ENCODE results near the gene ERCC6. TPM values are rescaled to one million over a fixed set of nuclear protein-coding genes. Genes with fewer than 3 reads are reported as not detected.

Gene ERCC6
- total RNA-seq (27.1 TPM), polyA plus RNA-seq (5.9 TPM)

DNA sequence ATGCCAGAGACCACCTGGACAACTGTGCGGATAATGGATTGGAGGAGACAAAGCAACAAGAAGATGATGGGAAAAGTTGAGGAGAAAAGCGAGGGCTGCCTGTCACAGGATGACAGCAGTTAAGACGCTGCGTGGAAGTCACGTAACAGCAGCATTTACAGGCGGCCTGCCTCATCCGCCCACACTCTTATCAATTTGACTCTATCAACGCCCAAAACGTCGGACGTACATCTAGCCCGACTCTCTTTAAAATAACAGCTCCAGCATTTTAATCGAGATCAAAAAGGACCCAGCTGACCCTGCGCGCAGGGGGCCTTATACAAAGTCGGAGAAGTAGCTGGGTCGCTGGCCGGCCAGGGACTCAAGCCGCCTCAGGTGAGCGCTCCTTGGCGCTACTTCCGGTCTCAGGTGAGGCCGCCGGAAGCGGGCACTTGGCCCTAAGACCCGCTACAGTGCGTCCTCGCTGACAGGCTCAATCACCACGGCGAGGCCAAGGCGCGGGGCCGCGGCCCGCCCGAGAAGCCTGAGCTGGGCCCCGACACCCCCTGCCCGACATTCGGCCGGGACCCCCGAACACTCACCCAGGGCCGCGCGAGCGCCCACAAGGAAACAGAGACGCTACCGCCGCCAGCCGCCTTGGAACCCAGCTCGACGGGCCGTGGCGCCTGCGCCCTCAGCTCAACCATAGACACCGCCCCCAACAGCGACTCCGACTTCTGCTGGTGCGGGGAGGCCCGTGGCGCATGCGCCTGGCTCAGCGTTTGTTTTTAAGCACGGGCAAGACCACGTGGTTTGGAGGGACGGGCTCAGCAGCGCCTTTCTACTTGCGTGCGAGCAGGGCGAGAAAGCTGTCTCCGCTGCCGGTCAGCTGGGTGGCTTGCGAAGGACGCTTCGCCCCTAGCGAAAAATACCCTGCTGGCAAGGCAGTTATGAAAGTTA lies at the start of gene ERCC6:
ERCC6 (minus strand) TSS at position 741 of the 939 bp plus-strand sequence.
- peak; percentile 89 for DNase-seq (ENCODE audit: extremely low spot score)
- Histone ChIP-seq H3K27ac (ENCODE audit: low read depth) (peak within 1 kb of the TSS; percentile 71), H3K4me3 (ENCODE audit: low read depth, low read length) (peak within 1 kb of the TSS; percentile 65), H3K36me3 (ENCODE audit: insufficient read depth) (no peaks in the 10 kb centered on the region), H3K4me1 (ENCODE audit: insufficient read depth) (no peaks in the 10 kb centered on the region)
- 2% methylated on average over 75 of the region's 75 CpGs for WGBS

GRCh38 chr10:49587981-49588380 lies 49.1 kb upstream of the ERCC6 start:
- 76% methylated on average over 4 of the region's 4 CpGs for WGBS
- DNase-seq (ENCODE audit: extremely low spot score), result no peak
- Histone ChIP-seq H3K36me3 (ENCODE audit: insufficient read depth) (no peaks in the 10 kb centered on the region), H3K4me3 (ENCODE audit: low read depth, low read length) (no peak overlapping the region), H3K27ac (ENCODE audit: low read depth) (no peak overlapping the region), H3K4me1 (ENCODE audit: insufficient read depth) (no peaks in the 10 kb centered on the region)

DNA sequence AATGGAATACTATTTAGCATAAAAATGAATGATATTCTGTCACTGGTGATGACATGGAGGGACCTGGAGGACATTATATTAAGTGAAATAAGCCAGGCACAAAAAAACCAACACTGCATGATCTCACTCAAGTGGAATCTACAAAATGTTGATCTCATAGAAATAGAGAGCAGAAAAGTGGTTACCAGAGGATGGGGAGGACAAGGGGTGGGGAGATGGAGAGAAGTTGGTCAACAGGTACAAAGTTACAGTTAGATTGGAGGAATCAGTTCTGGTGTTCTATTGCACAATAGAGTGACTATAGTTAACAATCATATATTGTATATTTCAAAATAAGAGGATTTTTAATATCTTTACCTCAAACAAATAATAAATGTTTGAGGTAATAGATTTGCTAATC lies 46.5 kb upstream of the ERCC6 start:
- no peak overlapping the region for H3K4me3 ChIP-seq (ENCODE audit: low read depth, low read length)
- H3K27ac ChIP-seq (ENCODE audit: low read depth), result no peak overlapping the region
- no peak for DNase-seq (ENCODE audit: extremely low spot score)
- H3K36me3 ChIP-seq (ENCODE audit: insufficient read depth), result no peaks in the 10 kb centered on the region
- no peaks in the 10 kb centered on the region for H3K4me1 ChIP-seq (ENCODE audit: insufficient read depth)

DNA sequence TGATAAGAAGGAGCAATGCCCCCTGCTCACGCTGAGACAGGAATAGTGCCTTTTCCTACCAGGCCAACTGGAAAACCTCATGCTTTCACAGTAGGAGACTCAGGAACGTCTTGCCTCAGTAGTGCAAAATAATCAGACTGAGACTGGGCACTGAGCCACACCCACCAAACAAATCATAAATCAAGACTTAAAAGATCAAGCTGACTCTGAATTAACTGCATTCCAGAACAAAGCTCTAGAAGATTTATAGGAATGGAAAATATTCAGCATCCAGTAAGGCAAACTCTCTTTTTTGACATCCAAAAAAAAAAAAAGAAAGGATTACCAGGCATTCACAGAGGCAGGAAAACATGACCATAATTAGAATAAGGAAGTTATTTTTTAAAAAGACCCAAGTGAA lies 40.7 kb upstream of the ERCC6 start:
- Histone ChIP-seq H3K36me3 (ENCODE audit: insufficient read depth) (no peaks in the 10 kb centered on the region), H3K27ac (ENCODE audit: low read depth) (no peak overlapping the region), H3K4me3 (ENCODE audit: low read depth, low read length) (no peak overlapping the region), H3K4me1 (ENCODE audit: insufficient read depth) (no peaks in the 10 kb centered on the region)
- WGBS, result 10% methylated on average over 2 of the region's 2 CpGs
- no peak for DNase-seq (ENCODE audit: extremely low spot score)

DNA sequence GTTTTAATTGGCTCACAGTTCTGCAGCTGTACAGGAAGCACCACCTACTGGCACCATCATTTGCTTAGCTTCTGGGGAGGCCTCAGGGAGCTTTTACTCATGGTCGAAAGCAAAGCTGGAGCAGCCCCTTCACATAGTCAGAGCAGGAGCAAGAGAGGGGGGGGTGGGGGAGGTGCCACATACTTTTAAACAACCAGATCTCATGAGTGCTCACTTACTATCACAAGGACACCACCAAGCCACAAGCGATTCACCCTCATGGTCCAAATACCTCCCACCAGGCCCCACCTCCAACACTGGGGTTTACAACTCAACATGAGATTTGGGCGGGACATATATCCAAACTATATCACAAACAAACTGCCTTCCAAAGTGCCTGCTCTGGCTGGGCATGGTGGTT lies 39.5 kb upstream of the ERCC6 start:
- Histone ChIP-seq H3K4me3 (ENCODE audit: low read depth, low read length) (no peak overlapping the region), H3K36me3 (ENCODE audit: insufficient read depth) (no peaks in the 10 kb centered on the region), H3K4me1 (ENCODE audit: insufficient read depth) (no peaks in the 10 kb centered on the region), H3K27ac (ENCODE audit: low read depth) (no peak overlapping the region)
- DNase-seq (ENCODE audit: extremely low spot score), result no peak
- 91% methylated on average over 3 of the region's 3 CpGs for WGBS

DNA sequence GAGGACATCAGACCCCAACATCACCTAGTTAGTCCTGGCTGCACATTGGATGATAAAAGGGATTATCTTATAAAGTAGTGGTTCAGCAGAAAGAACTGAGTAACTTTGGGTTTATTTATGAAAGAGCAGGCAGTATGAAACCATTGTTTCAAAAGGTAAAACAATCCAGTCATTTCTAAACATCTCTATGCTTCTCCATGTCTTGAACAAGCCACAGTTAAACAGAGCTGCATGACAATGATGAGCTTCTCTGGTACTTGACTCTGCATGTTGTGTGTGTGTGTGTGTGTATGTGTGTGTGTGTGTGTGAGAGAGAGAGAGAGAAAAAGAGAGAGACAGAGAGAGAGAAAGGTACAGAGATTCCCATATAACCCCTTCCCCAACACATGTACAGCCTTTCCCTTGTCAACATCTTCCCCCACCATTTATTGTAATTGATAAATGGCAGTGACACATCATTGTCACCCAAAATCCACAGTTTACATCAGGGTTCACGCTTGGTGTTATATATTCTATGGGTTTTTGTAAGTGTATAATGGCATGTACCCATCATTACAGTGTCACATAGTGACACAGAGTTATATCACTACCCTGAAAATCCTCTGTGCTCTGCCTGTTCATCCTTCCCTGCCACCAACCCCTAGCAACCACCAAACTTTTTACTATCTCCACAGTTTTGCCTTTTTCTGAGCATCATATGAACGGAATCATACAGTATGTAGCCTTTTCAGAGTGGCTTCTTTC lies 38.4 kb upstream of the ERCC6 start:
- Histone ChIP-seq H3K4me1 (ENCODE audit: insufficient read depth) (no peaks in the 10 kb centered on the region), H3K27ac (ENCODE audit: low read depth) (no peak overlapping the region)
- WGBS, result 77% methylated on average over 2 of the region's 2 CpGs

DNA sequence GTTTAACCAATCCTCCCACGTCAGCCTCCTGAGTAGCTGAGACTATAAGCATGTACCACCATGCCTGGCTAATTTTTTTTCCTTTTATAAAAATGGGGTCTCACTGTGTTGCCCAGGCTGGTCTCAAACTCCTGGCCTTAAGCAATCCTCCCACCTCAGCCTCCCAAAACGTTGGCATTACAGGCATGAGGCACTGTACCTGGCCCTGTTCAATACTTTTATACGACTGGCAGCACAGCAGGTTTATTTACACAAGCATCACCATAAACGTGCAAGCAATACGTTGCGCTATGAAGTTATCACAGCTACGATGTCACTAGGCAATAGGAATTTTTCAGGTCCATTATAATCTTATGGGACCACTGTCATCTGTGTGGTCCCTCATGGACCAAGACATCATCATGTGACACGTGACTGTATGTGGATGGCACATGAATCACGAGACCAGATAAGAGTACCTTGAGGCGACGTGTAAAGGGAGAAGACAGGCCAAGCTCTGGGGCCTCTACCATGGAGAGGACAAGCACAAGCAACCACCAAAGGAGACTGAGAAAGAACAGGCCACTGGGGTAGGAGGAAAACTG lies 36.7 kb upstream of the ERCC6 start:
- H3K4me1 ChIP-seq (ENCODE audit: insufficient read depth), result no peaks in the 10 kb centered on the region
- 81% methylated on average over 11 of the region's 11 CpGs for WGBS
- H3K4me3 ChIP-seq (ENCODE audit: low read depth, low read length), result no peak overlapping the region
- no peaks in the 10 kb centered on the region for H3K36me3 ChIP-seq (ENCODE audit: insufficient read depth)
- H3K27ac ChIP-seq (ENCODE audit: low read depth), result no peak overlapping the region
- no peak for DNase-seq (ENCODE audit: extremely low spot score)

More for the DNA sequence above, 38.4 kb upstream of the ERCC6 start:
- DNase-seq (ENCODE audit: extremely low spot score), result no peak
- no peak overlapping the region for H3K4me3 ChIP-seq (ENCODE audit: low read depth, low read length)
- H3K36me3 ChIP-seq (ENCODE audit: insufficient read depth), result no peaks in the 10 kb centered on the region

- H3K4me3 ChIP-seq (ENCODE audit: low read depth, low read length), result no peak overlapping the region
- no peaks in the 10 kb centered on the region for H3K36me3 ChIP-seq (ENCODE audit: insufficient read depth)
- H3K4me1 ChIP-seq (ENCODE audit: insufficient read depth), result no peaks in the 10 kb centered on the region
- 68% methylated on average over 9 of the region's 9 CpGs for WGBS
- no peak for DNase-seq (ENCODE audit: extremely low spot score)
- no peak overlapping the region for H3K27ac ChIP-seq (ENCODE audit: low read depth)
These were observed 33.7 kb upstream of the ERCC6 start for GRCh38 chr10:49572594-49573114.

- 28% methylated on average over 2 of the region's 2 CpGs for WGBS
- no peak for DNase-seq (ENCODE audit: extremely low spot score)
- Histone ChIP-seq H3K36me3 (ENCODE audit: insufficient read depth) (no peaks in the 10 kb centered on the region), H3K4me1 (ENCODE audit: insufficient read depth) (no peaks in the 10 kb centered on the region), H3K4me3 (ENCODE audit: low read depth, low read length) (no peak overlapping the region), H3K27ac (ENCODE audit: low read depth) (no peak overlapping the region)
These were observed 32.5 kb upstream of the ERCC6 start for GRCh38 chr10:49571388-49571787.

GRCh38 chr10:49569031-49569631 lies 30.2 kb upstream of the ERCC6 start:
- WGBS, result 57% methylated on average over 3 of the region's 3 CpGs
- H3K36me3 ChIP-seq (ENCODE audit: insufficient read depth), result no peaks in the 10 kb centered on the region
- H3K4me3 ChIP-seq (ENCODE audit: low read depth, low read length), result no peak overlapping the region
- no peak overlapping the region for H3K27ac ChIP-seq (ENCODE audit: low read depth)
- DNase-seq (ENCODE audit: extremely low spot score), result no peak
- H3K4me1 ChIP-seq (ENCODE audit: insufficient read depth), result no peaks in the 10 kb centered on the region

DNA sequence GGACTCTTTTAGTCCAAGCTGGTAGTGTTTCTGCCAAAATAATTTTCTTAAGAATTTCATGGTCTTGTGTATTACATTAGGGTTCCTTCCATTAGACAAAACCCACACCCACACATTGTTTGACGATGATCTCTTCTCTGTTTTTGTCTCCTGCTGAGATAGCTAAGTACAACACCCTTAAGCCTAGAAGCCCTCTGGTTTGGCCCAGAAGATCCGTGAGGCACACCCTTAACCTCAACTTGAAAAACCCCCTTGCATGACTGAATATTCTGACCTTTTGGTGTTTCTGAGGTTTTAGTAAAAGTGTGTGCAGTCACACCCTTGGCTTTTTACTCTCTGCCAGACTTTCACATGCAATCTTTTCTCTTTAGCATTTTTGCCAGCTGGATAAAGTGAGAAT lies 29.3 kb upstream of the ERCC6 start:
- Histone ChIP-seq H3K4me1 (ENCODE audit: insufficient read depth) (no peaks in the 10 kb centered on the region), H3K4me3 (ENCODE audit: low read depth, low read length) (no peak overlapping the region), H3K36me3 (ENCODE audit: insufficient read depth) (no peaks in the 10 kb centered on the region), H3K27ac (ENCODE audit: low read depth) (no peak overlapping the region)
- DNase-seq (ENCODE audit: extremely low spot score), result no peak
- WGBS, result 54% methylated on average over 2 of the region's 2 CpGs

DNA sequence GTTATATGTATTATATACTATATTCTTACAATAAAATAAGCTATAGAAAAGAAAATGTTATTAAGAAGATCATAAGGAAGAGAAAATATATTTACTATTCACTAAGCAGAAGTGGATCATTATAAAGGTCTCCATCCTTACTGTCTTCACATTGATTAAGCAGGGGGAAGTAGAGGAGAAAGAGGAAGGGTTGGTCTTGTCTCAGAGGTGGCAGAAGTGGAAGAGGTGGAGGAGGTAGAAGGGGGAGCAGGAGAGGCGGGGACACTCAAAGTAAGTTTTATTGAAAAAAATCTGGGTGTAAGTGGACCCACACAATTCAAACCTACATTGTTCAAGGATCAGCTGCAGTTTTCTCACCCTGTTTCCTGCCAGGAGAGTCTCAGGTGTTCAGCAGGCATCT lies 28.9 kb upstream of the ERCC6 start:
- no peaks in the 10 kb centered on the region for H3K4me1 ChIP-seq (ENCODE audit: insufficient read depth)
- WGBS, result 91% methylated on average over 1 of the region's 1 CpG
- H3K4me3 ChIP-seq (ENCODE audit: low read depth, low read length), result no peak overlapping the region
- no peak for DNase-seq (ENCODE audit: extremely low spot score)
- H3K27ac ChIP-seq (ENCODE audit: low read depth), result no peak overlapping the region
- H3K36me3 ChIP-seq (ENCODE audit: insufficient read depth), result no peaks in the 10 kb centered on the region

- WGBS, result 83% methylated on average over 4 of the region's 4 CpGs
- no peak for DNase-seq (ENCODE audit: extremely low spot score)
- Histone ChIP-seq H3K27ac (ENCODE audit: low read depth) (no peak overlapping the region), H3K36me3 (ENCODE audit: insufficient read depth) (no peaks in the 10 kb centered on the region), H3K4me1 (ENCODE audit: insufficient read depth) (no peaks in the 10 kb centered on the region), H3K4me3 (ENCODE audit: low read depth, low read length) (no peak overlapping the region)
These were observed 25.6 kb upstream of the ERCC6 start for GRCh38 chr10:49564461-49565009.

Data from urinary bladder (tissue), 4 donors.